B cell (primary cell): Measurements from ENCODE around the gene OXNAD1.

Experiments
- CTCF ChIP-seq: fragments of 200-600 bp; IDR thresholded peaks from one replicate; pipeline ENCODE4 v1.8.0; 2022; ENCODE audit warnings: antibody characterized with exemption, mild to moderate bottlenecking
- EZH2 ChIP-seq: IDR thresholded peaks from 2 replicates; pipeline ENCODE4 v1.6.1; 2012; ENCODE audit warnings: borderline replicate concordance, low read depth, mild to moderate bottlenecking, moderate library complexity, low read length; ENCODE audit not compliant: insufficient read depth, poor library complexity, severe bottlenecking

- TF ChIP-seq CTCF (no peak), EZH2 (no peak)
These were observed 30.7 kb upstream of the OXNAD1 start for GRCh38 chr3:16234281-16234680.
